ENCODE data around the gene KLK5.
"Not testable (repeated sequence)": the region's sequence is repeated elsewhere in the genome, so short reads cannot be mapped to it uniquely, and the experiment has no call there.

The KLK5 gene

DNA sequence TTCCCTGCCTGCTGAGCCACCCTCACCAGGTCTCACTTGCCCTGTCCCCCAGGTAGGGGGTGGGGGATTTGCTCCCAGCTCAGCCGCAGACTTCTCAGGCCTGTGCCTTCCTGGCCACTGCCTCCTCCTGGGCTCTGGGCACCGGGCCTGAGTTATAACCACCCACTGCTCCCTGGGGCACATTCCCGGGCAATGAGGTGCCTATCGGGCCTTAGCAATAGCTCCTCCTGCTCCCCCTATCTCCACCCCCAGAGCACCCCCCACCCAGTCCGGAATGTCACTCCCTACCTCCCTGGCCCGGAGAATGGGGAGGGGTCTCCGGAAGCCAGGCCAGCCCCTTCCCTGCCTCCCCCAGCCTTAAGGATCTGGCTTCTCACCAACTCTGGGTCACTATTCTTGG lies at the start of gene KLK5:
Gene KLK5, minus strand, starts transcription at position 129 of the 400 bp plus-strand sequence. CDS start 381 bp downstream, outside the sequence.
- DNase-seq = no peak

DNA sequence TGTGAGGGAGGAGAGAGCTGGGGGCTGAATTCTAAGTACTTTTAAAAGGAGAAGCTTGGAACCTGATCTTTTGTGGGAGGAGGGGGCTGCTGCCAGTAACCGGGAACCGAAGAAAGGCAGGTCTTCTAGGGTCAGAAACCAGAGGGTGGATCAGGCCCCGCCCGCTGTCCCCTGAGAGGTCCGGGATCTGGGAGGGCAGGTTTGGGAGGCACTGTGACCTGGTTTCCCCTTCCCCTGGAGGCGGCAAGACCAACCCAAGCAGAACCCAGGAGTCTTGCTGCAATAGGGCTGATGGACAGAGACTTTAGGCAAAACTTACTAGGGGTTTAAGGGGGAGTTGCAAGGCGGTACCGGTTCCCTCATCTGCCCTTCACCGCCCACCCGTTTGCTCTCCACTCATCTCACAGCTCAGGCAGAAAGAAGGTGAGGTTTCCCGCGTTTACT lies 49.3 kb upstream of the KLK5 start:
- no peak for DNase-seq

DNA sequence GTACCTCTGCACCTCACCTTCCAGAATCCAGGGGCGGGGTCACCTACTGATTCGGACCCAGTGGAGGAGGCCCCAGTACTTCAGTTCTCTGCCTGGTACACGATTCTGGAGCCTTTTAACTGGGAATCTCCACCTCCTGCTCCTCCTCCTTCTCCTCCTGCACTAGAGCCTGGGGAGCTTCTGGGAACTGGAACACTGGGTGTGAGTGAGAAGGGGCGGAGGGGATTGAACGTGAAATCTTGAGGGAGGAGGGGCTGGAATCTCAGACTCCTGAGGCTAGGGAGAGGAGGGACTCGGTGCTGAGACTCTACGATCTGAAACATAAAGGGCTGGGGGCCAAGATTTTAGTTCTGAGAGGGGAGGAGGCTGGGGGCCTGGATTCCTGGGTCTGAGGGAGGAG lies 48.7 kb upstream of the KLK5 start, which contains the start of gene KLK8:
Gene KLK8, minus strand, starts transcription at position 90 of the 400 bp plus-strand sequence. CDS start 437 bp downstream, outside the sequence.
- DNase-seq = no peak

DNA sequence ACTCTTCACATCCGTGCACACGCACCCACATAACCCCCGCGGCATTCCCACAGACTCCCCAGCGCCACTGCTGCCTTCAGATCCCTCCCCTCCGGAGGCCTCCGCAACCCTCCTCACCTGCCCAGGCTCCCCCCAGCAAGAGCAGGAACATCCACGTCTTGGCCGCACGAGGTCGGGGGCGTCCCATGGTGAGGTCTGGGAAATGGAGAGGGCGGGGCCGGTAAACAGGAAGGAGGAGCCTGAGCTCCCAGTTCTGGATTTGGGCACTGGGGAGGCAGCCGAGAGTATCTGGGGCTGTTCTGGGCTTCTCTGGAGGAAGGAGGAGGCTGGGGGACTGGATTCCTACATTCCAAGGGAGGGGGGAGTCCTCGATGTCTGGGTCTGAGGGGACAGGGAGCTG lies 48.1 kb upstream of the KLK5 start:
- no peak for DNase-seq

DNA sequence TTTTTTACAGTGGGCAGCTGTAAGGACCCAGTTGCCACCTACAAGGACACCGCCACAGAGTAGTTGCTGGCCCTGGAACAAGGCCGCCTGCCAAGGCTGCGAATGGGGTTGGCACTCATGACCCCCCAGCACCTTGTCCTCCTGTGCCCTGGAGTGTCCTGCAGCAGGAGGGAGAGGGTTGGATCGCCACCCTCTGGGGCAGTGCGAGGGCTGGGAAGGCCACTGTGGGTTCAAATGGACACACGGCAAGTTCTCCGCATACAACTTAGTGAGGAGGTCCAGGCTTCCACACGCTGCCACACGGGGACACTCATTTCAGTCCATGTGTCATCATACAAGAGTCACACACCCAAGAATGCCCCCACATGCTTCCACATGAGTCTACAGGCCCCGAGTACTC lies 47.6 kb upstream of the KLK5 start:
- no peak for DNase-seq

DNA sequence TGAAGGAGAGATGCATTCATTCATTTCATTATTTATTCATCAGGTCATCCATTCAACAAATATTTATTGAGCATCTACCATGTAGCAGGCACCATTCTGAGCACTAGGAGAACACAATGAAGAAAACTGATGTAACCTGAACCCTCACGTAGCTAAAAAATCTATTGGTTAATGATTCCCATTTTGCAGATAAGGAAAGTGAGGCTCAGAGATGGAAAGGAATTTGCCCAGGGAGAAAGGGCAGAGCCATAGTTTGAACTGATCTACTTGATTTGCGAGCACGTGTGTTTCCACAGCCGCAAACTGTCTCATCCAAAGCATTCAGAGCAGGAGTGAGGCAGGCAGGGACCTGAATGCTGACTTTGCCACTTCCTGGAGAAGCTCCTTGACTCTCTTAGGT lies 45.8 kb upstream of the KLK5 start:
- no peak for DNase-seq

DNA sequence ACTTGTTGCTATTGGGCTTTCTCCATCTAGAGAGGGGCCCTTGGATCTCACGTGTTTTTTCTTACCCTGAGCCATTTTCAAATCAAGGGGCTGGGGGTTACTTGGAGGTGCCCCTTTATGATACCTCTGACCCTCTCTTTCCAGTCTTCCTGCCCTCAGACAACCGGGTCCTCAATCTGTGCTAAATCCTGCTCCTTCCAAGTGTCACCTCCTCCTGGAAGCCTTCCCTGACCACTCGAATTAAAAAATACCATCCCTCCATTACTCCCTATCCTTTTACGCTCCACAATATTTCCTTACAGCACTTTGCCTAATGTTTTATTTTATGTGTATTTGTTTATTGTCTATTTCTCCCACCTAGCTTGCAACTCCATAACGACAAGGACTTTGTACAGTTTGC lies 45.2 kb upstream of the KLK5 start:
- DNase-seq = no peak

DNA sequence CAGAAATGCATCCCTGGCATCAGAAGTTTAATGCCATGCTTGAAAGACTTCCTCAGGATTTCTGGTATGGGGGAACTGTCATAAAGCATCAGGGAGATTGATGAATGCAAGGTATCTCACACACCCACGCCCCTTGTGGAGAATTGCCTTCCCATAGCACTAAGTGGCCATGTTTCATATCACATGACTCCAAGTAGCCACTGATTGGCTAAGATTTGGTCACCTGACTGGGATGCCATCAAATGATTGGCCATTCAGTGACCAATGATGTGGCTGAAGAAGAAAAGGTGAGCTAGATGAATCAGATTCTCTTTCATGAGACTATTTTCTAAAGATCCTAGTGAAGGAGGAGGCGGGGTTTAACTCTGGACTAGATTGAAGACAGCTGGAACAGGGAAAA lies 41.3 kb upstream of the KLK5 start:
- peak in 1 of 3 experiments; percentile 3 for DNase-seq

GRCh38 chr19:50992666-50993035 lies 39.8 kb upstream of the KLK5 start:
- no peak for DNase-seq

- not testable (repeated sequence) for DNase-seq
Observed at GRCh38 chr19:50984416-50984815, 31.6 kb upstream of the KLK5 start.

DNA sequence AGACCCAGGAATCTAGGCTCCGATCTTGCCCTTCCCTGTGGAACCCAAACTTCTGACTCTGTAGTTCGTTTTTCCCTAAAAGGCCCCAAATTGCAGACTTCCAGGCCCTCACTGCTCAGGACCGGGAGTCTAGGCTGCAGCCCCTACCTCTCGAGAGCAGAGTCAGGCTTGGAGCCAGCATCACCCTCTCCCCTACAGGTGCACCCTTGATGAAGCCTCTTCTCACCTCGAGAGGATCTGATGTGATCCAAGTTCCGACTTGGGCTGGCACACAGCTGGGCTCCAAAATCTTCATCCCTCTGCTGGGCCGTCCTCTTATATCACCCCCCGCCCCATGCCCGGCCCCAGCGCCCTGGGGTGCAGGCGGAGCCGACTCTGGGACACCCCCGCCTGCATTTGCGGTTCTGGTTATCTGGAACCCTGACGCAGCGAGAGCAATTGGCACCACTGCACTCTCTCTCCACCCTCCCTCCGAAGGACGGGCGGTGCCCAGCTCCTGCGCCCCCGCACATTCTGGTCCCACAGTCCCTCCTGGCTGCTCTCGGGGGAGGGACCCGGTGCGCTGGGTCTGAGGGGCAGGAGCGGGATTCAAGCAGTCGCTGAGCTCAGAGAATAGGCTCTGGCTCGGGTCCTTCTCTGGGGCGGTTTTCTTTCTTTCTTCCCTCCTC lies 30.9 kb upstream of the KLK5 start, which contains the start of gene KLK7:
Gene KLK7, minus strand, starts transcription at position 293 of the 668 bp plus-strand sequence. CDS start 1,518 bp downstream, outside the sequence.
- no peak for DNase-seq

GRCh38 chr19:50982186-50982585 lies 29.3 kb upstream of the KLK5 start:
- no peak for DNase-seq

DNA sequence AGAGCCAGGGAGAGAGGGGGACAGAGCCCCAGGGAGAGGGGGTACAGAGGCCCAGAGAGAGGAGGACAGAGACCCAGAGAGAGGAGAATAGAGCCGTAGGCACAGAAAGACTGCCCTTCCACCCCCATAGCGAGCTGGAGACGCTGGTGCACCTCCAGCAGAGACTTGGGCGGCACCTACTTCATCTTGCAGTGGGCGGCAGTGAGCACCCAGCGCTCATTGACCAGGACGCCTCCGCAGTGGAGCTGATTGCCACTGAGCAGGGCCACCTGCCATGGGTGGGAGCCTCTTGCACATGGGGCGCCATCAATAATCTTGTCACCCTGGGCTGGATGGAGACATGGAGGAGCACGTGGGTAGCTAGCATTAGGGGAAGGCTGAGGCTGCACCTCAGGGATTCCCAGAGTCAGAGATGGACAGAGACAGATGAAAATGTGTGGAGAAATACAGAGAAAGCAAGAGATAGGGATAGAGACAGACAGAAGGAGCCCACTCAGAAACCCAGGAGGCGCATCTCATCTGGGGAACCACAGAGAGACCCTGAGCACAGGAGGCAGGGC lies 28.8 kb upstream of the KLK5 start:
- no peak for DNase-seq

DNA sequence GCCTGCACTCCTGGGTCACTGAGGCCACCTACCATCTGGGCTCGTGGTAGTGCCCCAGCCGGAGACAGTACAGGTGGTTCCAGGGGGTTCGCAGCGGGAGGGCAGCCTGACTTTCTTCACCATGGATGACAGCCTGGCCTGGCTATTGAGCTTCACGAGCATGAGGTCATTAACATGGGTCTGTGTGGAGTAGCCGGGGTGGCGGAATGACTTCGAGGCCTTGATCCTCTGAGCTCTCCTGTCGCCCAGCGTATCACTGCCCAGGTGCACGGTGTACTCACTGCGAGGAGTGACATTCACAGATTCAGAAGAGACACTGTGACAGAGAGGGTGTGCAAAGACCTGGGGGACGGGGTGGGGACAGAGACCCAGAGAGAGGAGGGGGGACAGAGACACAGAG lies 27.4 kb upstream of the KLK5 start:
- DNase-seq = no peak

DNA sequence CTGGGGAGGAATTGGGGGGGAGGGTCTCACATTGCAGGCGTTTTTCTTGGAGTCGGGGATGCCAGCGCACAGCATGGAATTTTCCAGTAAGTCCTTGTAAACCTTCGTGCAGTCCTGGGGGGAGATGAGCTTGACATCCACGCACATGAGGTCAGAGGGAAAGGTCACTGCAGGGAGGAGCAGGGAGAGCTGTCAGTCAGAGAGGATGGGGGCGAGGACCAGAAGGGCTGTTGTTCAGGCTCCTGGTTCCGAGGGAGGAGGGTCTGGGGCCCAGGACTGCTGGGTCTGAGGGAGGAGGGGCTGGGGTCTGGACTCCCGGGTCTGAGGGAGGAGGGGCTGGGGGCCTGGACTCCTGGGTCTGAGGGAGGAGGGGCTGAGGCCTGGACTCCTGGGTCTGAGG lies 26.9 kb upstream of the KLK5 start:
- DNase-seq = no peak

- DNase-seq = no peak
Observed at GRCh38 chr19:50978772-50979390, 26.0 kb upstream of the KLK5 start.

DNA sequence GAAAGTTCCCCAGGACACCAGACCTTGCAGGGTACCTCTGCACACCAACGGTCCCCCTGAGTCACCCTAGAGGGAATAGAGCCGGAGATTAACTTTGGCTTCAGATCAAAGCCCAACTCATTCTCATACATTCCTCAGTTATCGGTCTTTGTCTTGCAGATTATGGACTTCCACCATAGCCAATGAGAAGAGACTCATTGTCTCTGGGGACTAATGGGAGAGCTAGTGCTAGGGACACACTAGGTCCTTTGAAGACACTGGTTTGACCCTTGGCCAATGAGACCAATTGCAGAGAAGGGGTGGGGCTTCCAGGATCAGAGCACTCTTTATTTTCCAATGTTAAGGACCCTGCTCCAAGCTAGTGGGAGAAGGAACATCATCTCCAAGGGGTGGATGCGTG lies 24.8 kb upstream of the KLK5 start:
- no peak for DNase-seq

DNA sequence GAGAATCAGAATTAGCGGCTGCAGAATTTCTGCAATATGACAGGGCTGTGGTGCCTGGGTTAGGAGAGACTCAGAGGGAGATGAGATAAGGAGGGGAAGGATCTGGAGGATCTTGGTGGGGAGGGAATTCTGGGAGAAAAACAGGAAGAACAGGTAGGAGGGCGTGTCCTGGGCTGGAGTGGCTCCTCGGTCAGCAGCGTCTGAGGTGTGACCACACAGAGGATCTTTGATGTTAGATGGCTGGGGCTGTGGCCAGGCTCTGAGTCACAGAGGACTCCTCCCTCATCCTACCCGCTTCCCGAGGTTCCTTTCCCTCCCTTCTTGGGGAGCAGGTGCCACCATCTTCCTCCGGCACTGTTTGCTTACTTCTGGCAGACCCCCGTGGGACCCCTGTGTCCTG lies 22.9 kb upstream of the KLK5 start:
- no peak for DNase-seq

GRCh38 chr19:50974702-50975556 lies 22.1 kb upstream of the KLK5 start:
- no peak for DNase-seq

DNA sequence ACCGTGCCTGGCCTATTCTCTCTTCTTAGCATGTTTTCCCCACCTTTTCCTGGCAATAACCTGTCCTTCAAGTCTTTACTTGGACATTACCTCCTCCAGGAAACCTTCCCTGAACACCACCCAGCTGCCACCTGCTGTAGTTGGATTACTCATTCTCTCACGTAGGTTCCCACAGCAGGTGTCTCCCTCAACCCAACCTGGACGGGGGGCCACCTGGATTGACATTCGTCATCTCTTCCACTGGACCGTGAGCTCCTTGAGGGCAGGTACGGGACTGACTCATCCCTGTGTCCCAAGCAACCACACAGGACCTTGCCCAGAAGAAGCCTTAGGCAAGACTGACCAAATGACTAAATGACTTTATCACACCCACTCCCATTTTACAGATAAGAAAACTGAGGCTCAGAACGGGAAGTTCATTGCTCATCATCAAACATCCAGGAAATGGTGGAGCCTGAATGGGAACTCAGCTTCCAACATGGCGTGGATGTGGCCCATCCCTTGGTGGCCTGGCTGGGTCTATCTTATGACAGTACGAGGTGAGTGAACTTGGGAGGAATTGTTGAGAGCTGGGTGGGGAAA lies 20.0 kb upstream of the KLK5 start:
- DNase-seq = no peak

DNA sequence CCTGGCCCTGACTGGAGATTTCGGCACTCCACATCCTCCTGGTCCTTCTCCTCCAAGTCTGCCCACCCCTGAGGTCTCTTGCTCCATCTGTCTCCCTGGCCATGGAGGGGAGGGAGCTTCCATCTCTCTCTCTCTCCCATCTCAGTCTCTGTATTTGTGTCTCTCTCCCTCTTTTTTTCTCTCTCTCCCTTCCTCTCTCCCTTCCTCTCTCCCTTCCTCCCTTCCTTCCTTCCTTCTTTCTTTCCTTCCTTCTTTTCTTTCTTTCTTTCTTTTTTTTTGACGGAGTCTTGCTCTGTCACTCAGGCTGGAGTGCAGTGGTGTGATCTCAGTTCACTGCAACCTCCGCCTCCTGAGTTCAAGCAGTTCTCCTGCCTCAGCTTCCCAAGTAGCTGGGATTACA lies 17.0 kb upstream of the KLK5 start:
- not testable (repeated sequence) for DNase-seq

DNA sequence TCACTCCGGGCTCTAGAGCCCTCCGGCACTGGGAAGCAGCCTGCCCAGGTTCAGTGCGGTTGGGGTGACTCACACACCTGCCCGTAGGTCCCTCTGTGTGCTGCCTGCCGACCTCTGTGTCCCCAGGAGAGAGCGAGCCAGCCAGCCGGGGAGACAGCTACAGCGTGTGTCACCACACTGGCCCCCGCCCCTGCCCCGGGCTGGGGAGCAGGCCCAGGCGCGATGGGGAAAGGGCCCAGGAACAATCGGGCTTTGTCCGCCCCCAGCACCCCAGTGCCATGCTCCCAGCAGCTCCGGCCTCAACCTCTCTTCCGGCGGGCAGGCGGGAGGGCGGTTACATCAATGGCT lies 16.5 kb upstream of the KLK5 start, which contains the start of gene KLK6:
Gene KLK6, minus strand, starts transcription at position 179 of the 348 bp plus-strand sequence. CDS start 1,487 bp downstream, outside the sequence.
- DNase-seq = no peak

All from NCI-H1417 (cell line).